Measurements from ENCODE around the gene HLA-DMB. TPM values are rescaled to one million over a fixed set of nuclear protein-coding genes. Genes with fewer than 3 reads are reported as not detected.

Gene HLA-DMB
- total and polyA plus RNA-seq, 12 donors, result 2.7 to 79.8 (median 7.3) TPM

- peak; percentile 98 to 100 (median 99) for ATAC-seq
- TF ChIP-seq CTCF (IDR thresholded peaks at IDR 0.05), result peak; percentile 71 to 91 (median 84)
- Histone ChIP-seq H3K27me3 (no peaks in the 10 kb centered on the region), H3K36me3 (peaks cover 0 to 21% (median 0%) of the 10 kb centered on the region in 9 donors), H3K9me3 (no peaks in the 10 kb centered on the region), H3K27ac (peak within 1 kb of the TSS in 9 of 10 donors; percentile 61 to 90 (median 74)), H3K4me1 (peaks cover 0 to 61% (median 16%) of the 10 kb centered on the region in 9 donors), H3K4me3 (peak within 1 kb of the TSS in 9 of 10 donors; percentile 19 to 55 (median 44))
- WGBS, 2 donors, result 32 to 39% methylated on average over 10 of the region's 10 CpGs
- intact Hi-C loops (cut with DNase I), result loop anchor here in 2 of 10 donors (1.0 to 5.0 kb wide), 4 partner anchors 12 to 66 kb away; partner anchors contain the start of genes BRD2 (in 1 of the 2) and HLA-DMB (in 1 of the 2)
- DNase-seq, result peak; percentile 70 to 92
Observed at GRCh38 chr6:32952817-32953739, 12.2 kb upstream of the HLA-DMB start, which contains the start of gene HLA-DMA. Gene HLA-DMA, minus strand, starts transcription at chr6:32953097. Its CDS starts 61 bp downstream, at chr6:32953036.

DNA sequence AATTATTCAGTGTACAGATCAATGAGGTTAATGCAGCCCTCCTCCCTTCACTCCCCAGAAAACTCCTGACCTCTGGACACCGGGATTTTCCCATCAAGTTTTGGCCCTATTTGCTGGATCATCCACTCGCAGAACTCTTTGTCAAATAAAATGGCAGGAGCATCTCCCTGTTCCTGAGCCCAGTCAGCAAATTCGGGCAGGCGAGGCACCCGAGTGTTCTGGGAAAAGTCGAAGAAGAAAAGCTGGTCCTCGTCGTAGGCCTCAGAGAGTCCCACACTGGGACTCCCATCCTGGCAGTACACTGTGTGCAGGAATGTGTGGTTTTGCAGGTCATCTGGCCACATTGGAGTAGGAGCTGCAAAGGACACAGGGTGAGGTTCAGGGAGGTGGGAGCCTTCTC, 9.6 kb upstream of the HLA-DMB start:
- WGBS, 2 donors, result 93% methylated on average over 8 of the region's 8 CpGs
- DNase-seq (no peak), ATAC-seq (no peak)
- Histone ChIP-seq H3K27ac (peak overlapping the region in 1 of 10 donors; percentile 90), H3K4me3 (peak overlapping the region in 1 of 10 donors; percentile 55), H3K9me3 (peaks cover 0 to 10% (median 0%) of the 10 kb centered on the region in 11 donors), H3K27me3 (no peaks in the 10 kb centered on the region), H3K4me1 (peaks cover 0 to 82% (median 16%) of the 10 kb centered on the region in 9 donors), H3K36me3 (peaks cover 0 to 21% (median 0%) of the 10 kb centered on the region in 9 donors)
- no peak for TF ChIP-seq CTCF (IDR thresholded peaks at IDR 0.05)
- intact Hi-C loops (cut with DNase I), result loop anchor here in 1 of 10 donors (5.0 kb wide), 1 partner anchor 63 kb away; no protein-coding TSS in a partner anchor

- Histone ChIP-seq H3K36me3 (peaks cover 0 to 21% (median 0%) of the 10 kb centered on the region in 9 donors), H3K4me1 (peaks cover 0 to 84% (median 16%) of the 10 kb centered on the region in 9 donors), H3K27ac (no peak overlapping the region), H3K4me3 (no peak overlapping the region), H3K9me3 (peaks cover 0 to 10% (median 0%) of the 10 kb centered on the region in 11 donors), H3K27me3 (no peaks in the 10 kb centered on the region)
- DNase-seq (no peak), ATAC-seq (no peak)
- WGBS, 2 donors, result 94 to 96% methylated on average over 3 of the region's 3 CpGs
- intact Hi-C loops (cut with DNase I), result loop anchor here in 1 of 10 donors (5.0 kb wide), 1 partner anchor 63 kb away; no protein-coding TSS in a partner anchor
- no peak for TF ChIP-seq CTCF (IDR thresholded peaks at IDR 0.05)
Observed at GRCh38 chr6:32950010-32950409, 9.2 kb upstream of the HLA-DMB start.

DNA sequence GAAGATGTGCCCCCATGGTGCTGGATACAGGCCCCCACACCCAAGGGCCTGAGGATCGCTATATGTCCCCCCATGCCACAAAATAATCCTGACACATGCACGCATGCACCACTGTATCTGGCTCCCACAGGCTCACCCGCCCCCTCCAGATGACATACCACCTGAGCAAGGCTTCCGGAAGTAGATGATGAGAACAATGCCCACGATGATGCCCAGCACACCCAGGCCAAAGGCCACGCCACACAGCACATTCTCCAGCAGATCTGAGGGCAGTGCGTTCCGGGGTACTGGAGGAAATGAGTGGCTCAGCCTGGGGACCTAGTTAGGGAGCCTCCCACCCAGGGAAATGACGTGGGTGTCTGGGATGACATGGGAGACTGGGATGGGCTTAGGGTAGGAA, 8.3 kb upstream of the HLA-DMB start:
- ATAC-seq (no peak), DNase-seq (no peak)
- Histone ChIP-seq H3K36me3 (peaks cover 0 to 21% (median 0%) of the 10 kb centered on the region in 9 donors), H3K4me1 (peaks cover 0 to 84% (median 16%) of the 10 kb centered on the region in 9 donors), H3K4me3 (no peak overlapping the region), H3K27ac (no peak overlapping the region), H3K9me3 (peaks cover 0 to 10% (median 0%) of the 10 kb centered on the region in 11 donors), H3K27me3 (no peaks in the 10 kb centered on the region)
- 87 to 89% methylated on average over 9 of the region's 9 CpGs for WGBS, 2 donors
- TF ChIP-seq CTCF (IDR thresholded peaks at IDR 0.05), result no peak
- intact Hi-C loops (cut with DNase I), result no loop called here
